ENCODE results near the gene AP1B1. TPM values are rescaled to one million over a fixed set of nuclear protein-coding genes. Genes with fewer than 3 reads are reported as not detected.

Gene AP1B1
- polyA plus RNA-seq, 12 donors: 20.6 to 35.7 (median 24.2) TPM; not detected in 1

- no peak for DNase-seq
Measured at GRCh38 chr22:29315286-29316140, 72.9 kb downstream of the AP1B1 start, which contains the start of gene RASL10A. RASL10A (minus strand) TSS chr22:29315697; CDS start chr22:29315246, 451 bp downstream.

GRCh38 chr22:29314537-29315285 is 73.7 kb downstream of the AP1B1 start:
- no peak for DNase-seq

- no peak for DNase-seq
Measured at GRCh38 chr22:29313576-29314466, 74.5 kb downstream of the AP1B1 start.

DNA sequence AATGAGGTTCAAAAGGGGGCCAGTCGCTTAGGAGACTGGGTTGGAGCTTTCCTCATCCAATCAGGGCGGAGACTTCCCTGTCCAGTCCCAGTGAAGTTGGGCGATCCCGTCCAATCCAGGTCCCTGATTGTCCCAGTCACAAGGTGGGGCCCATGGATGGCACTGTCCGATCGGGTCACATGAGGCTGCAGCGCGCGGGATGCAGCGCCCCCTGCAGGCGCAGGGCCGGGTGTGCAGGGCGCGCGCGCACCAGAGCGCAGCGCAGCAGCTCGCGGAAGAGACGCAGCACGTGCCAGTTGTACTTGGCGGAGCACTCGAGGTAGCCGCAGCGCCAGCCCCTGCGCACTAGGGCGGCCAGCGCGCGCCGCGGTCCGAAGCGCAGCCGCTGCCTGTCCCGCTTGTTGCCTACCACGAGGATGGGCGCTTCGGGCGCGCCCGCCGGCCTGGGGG is 75.2 kb downstream of the AP1B1 start:
- peak; percentile 63 for DNase-seq

DNA sequence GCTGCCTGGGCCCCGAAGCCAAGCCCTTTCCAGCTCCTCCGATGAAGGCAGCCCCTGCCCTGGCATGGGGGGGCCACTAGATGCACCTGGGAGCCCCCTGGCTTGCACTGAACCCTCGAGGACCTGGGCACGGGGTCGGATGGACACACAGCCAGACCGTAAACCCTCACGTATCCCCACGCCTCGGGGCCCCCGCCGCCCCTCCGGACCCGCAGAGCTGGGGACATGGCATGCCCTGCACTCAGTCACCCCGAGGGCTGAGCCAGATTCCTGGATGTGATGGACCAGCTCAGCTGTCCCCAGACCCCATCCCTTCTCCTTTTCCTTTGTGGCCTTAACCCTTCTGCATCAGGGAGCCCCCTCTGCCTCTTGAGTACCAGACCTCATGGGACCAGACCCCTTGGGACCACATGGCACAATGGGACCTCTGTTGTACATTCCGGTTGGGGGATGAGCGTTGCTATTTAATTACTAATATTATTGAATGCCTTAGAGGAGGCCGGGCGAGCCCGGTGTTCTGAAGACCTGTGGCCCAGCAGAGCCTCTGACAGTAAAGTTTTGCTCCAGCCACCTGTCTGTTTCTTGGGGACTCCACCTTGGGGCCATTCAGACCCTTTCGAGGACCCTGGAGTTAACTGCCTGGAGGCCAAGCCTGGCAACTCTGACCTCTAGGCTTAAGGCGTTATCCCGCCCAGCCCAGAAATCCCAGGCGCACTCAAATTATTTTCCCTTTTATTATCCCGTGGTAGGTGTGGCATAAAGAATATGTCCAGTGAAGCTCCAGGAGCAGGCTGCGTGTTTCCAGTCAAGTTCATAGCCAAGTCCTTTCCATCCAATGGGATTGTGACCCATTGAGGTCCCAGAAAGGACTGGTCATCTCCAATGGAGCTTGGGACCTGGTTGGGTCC is 75.9 kb downstream of the AP1B1 start:
- no peak for DNase-seq

- no peak for DNase-seq
Measured at GRCh38 chr22:29311464-29312217, 76.7 kb downstream of the AP1B1 start.

GRCh38 chr22:29310863-29311339 is 77.5 kb downstream of the AP1B1 start:
- peak; percentile 97 for DNase-seq

GRCh38 chr22:29310065-29310862 is 78.1 kb downstream of the AP1B1 start:
- DNase-seq: no peak

DNA sequence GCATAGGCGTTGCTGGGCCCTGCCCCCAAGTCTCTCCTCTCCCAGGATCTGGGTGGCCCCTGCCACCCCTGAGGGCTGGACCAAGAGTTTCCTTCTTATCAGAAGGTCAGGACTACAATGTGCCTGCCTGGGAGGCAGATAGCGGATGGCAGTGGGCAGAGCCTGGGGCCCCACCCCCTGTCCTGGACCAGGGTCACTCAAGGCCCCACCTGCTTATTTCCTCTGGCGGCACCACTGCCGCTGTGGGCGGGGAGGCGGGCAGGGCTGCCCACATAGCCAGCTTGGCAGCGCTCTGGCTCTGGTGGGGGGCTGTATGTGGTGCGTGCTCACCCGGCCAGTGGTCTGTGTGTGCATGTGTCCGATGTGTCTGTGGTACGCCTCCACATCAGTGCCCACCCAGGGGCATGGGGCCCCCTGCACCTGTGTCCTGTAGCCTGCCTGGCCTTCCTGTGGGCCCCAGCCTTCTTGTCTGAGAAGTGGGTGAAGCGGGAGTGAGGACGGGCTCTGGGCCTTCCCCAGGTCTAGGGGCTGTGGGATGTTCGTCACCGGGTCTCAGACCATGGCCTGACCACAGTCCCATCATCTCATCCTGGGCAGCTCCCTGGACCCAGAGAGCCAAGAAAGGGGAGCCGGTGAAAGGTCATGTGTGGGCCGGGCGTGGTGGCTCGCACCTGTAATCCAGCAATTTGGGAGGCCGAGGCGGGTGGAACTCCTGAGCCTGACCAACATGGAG is 78.9 kb downstream of the AP1B1 start:
- no peak for DNase-seq

GRCh38 chr22:29308791-29309262 is 79.5 kb downstream of the AP1B1 start:
- no peak for DNase-seq

DNA sequence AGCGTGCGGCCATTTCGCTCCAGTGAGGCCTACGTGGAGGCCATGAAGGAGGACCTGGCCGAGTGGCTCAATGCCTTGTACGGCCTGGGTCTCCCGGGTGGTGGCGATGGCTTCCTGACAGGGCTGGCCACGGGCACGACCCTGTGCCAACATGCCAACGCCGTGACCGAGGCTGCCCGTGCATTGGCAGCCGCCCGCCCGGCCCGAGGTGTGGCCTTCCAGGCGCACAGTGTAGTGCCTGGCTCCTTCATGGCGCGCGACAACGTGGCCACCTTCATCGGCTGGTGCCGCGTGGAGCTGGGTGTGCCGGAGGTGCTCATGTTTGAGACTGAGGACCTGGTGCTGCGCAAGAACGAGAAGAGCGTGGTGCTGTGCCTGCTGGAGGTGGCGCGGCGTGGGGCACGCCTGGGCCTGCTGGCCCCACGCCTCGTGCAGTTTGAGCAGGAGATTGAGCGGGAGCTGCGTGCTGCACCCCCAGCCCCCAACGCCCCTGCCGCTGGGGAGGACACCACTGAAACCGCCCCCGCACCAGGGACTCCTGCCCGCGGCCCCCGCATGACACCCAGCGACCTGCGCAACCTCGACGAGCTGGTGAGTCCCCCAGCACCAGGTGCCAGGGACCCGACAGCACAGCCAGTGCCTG is 80.1 kb downstream of the AP1B1 start:
- no peak for DNase-seq

GRCh38 chr22:29307596-29308147 is 80.7 kb downstream of the AP1B1 start:
- no peak for DNase-seq

DNA sequence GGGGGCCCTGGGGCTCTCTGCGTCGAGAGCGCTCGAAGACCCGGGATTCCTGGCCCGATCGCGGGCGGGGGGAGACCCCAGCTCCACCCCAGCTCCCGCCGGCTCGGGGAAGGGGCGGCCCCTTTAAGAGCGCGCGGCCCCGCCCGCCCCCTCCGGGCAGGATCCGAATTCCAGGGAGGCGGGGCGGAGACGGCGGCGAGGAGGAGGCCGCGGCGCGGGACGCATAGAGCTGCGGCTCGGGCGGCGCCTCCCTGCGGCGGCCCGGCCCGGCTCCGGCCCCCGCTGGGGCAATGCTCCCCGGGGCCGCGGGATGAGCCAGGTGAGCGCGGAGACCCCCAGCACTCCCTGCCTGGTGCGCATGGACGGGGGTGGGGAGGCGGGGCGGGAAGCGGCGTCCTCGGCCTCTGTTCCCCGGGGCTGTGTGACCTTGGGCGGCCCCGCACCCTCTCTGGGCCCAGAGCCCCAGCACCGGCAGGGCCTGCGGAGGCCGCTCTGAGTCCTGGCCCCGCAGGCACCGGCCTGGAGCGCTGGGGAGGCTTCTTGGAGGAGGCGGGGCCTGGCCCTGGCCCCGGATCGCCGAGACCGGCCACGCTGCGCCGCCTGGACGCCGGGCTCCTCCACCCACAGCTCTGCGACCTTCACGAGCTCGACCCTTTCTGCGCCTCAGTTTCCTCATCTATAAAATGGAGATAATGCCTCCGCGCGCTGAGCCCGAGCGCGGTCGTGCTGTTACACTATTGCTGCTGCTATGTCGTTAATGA is 81.4 kb downstream of the AP1B1 start:
- peak; percentile 83 for DNase-seq

DNA sequence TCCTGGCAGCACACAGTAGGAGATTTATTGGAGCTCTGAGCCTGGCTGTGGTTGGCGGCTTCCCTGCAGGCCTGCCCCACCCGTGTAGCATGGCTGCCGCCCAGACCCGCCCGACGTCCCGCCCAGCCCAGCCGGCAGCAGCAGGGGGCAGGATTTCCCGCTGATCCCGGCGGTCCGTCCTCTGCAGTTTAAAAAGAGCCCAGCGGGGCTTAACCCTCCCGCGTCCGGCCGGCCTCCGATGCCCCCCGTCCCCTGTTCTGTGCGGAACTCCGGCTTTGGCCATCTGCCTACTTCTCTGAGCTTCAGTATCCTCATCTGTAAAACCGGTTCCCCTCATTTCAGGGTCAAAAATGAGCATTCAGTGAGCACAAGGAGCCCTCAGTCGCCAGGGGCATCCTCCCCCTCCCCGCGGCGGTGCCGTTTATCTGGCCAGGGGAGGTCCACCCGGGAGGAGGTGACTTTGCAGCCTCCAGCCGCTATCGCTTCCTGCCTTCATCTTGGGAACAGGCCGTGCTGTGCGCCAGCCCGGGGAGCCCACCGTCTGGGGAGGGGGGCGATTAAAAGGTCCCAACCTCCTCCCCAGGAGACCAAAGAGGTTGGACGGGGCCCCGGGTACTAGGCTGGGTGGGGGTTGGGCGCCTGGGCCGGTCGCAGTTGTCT is 82.1 kb downstream of the AP1B1 start, which contains the start of gene GAS2L1:
TSS of gene GAS2L1 (plus strand) at position 476 of the 660 bp plus-strand sequence. CDS start 1,456 bp downstream, outside the sequence.
- DNase-seq: peak; percentile 83

DNA sequence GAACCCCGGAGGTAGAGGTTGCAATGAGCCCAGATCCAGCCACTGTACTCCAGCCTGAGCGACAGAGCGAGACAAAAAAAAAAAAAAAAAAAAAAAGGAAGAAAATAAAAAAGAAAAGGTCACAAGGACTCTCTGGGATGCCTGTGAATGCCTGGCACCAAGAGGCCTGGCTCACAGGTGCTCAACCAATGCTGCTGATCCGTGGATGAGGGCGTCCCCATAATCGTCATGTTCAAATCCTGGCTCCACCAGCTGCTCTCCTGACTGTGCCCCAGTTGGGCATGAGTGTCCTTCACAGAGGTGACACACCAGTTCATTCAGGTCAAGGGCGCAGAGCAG is 82.6 kb downstream of the AP1B1 start:
- DNase-seq: no peak
